Measurements from ENCODE around the gene PRKRA. TPM values are rescaled to one million over a fixed set of nuclear protein-coding genes. Genes with fewer than 3 reads are reported as not detected.

PRKRA gene
- total RNA-seq, 4 donors from 2014 or later = 16.0 to 58.6 (median 42.4) TPM

DNA sequence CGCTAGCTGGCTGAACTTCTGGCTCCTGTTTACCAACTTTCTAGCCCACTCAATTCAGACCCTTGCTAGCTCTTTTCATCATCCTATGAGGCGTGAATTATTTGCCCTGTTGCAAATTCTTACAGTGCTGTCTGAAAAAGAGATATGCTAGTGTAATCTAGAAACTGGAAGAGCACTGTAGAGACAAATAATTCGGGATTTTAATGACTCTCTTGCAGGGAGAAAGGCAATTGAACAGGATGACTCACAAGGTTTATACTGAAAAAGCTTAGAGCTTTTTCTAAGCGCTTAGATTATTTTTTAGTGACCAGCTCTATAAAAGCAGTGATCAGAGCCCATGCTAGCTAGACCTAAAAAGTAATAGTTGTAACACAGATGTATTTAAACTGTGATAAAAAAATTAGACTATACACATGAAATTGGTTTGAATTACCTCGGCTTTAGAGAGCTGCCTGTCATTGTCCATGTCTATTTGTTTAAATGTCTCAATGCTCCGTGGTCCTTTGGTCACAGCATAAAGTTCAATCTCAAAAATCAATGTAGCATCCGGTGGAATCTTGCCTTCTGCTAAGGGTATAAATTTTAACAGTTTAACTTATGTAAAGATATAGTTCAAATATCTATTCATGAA is 18.4 kb upstream of the PRKRA start:
- Histone ChIP-seq H3K27ac (no peak overlapping the region), H3K9me3 (no peaks in the 10 kb centered on the region), H3K36me3 (peaks cover 0 to 16% (median 0%) of the 10 kb centered on the region in 3 donors), H3K4me1 (peaks cover 0 to 7% (median 3%) of the 10 kb centered on the region in 3 donors), H3K27me3 (no peaks in the 10 kb centered on the region), H3K4me3 (no peak overlapping the region)
- intact Hi-C loops (cut with DNase I) = no loop called here
- WGBS, 2 donors = 87 to 88% methylated on average over 6 to 7 of the region's 7 CpGs
- TF ChIP-seq, protein P1, sequence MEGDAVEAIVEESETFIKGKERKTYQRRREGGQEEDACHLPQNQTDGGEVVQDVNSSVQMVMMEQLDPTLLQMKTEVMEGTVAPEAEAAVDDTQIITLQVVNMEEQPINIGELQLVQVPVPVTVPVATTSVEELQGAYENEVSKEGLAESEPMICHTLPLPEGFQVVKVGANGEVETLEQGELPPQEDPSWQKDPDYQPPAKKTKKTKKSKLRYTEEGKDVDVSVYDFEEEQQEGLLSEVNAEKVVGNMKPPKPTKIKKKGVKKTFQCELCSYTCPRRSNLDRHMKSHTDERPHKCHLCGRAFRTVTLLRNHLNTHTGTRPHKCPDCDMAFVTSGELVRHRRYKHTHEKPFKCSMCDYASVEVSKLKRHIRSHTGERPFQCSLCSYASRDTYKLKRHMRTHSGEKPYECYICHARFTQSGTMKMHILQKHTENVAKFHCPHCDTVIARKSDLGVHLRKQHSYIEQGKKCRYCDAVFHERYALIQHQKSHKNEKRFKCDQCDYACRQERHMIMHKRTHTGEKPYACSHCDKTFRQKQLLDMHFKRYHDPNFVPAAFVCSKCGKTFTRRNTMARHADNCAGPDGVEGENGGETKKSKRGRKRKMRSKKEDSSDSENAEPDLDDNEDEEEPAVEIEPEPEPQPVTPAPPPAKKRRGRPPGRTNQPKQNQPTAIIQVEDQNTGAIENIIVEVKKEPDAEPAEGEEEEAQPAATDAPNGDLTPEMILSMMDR (IDR thresholded peaks at IDR 0.05) = no peak
- TF ChIP-seq POLR2A (IDR thresholded peaks at IDR 0.05) = no peak
- no peak for DNase-seq

DNA sequence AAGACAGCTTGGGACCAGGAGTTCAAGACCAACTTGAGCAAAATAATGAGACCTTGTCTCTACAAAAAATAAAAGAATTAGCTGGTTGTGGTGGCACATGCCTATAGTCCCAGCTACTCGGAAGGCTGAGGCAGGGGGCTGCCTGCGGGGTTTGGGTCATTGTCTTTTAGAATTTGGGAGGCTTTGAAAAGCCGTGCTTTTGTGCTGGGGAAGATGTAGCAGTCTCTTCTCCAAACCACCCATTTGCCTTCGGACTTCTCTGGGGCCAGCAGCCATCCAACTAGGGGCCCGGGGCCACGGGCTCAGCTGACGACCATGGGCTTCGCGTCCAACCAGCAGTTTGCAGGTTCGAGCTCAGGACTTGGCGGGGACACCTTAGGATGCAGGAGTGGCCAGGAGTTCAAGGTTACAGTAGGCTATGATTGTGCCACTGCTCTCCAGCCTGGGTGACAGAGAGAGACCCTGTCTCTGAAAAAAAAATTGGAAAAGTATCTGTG is 6.5 kb upstream of the PRKRA start:
- no peak for TF ChIP-seq POLR2A (IDR thresholded peaks at IDR 0.05)
- TF ChIP-seq, protein P1 (IDR thresholded peaks at IDR 0.05) = no peak

DNA sequence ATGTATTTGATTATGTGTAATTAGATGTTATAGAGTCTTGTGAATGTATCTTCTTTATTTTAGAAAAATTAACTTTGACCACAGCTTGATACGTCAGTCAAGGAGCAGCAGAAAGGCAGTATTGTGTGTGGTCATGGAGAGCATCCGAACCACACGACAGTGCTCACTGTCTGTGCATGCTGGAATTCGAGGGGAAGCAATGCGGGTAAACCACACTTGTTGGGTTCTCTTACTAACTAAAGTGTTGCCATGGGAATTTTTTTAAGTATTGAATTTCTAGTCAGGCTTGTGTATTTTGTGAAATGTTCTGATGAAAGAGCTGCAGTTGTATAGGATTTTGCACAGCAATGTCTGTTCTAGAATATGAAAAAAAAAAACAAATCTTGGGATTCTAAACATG is 5.0 kb upstream of the PRKRA start:
- Histone ChIP-seq H3K27ac (no peak overlapping the region), H3K4me3 (no peak overlapping the region), H3K27me3 (no peaks in the 10 kb centered on the region), H3K4me1 (peaks cover 0 to 12% (median 0%) of the 10 kb centered on the region in 3 donors), H3K9me3 (no peaks in the 10 kb centered on the region), H3K36me3 (no peaks in the 10 kb centered on the region)
- intact Hi-C loops (cut with DNase I) = no loop called here
- TF ChIP-seq, protein P1 (IDR thresholded peaks at IDR 0.05) = no peak
- TF ChIP-seq POLR2A (IDR thresholded peaks at IDR 0.05) = no peak
- WGBS, 2 donors = 92% methylated on average over 5 of the region's 5 CpGs
- DNase-seq = no peak

More for the DNA sequence above, 6.5 kb upstream of the PRKRA start:
- intact Hi-C loops (cut with DNase I) = no loop called here
- H3K27ac ChIP-seq = no peak overlapping the region
- no peaks in the 10 kb centered on the region for H3K36me3 ChIP-seq
- H3K4me3 ChIP-seq = no peak overlapping the region
- H3K9me3 ChIP-seq = no peaks in the 10 kb centered on the region
- 92 to 97% methylated on average over 4 to 11 of the region's 11 CpGs for WGBS, 2 donors
- H3K27me3 ChIP-seq = no peaks in the 10 kb centered on the region
- peaks cover 0 to under 1% (median 0%) of the 10 kb centered on the region in 3 donors for H3K4me1 ChIP-seq
- no peak for DNase-seq

DNA sequence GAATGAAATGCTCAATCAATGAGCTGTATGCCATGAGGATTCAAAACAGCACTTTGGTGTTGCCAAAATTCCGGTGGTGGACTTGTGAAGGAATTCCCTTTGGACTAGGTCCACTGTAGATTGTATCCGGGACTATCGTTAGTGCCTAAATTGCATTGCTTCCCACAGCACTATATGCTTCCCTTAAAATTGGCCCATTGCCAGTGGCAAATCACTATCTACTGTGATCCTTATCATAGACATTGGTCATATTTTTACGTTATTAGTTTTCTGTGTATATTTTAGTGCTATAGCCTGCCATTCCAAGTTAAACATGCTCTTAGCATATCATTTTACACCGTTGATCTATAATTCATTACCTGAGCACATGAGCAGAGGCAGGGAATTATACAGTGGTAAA is 1.9 kb upstream of the PRKRA start:
- H3K9me3 ChIP-seq = no peaks in the 10 kb centered on the region
- TF ChIP-seq, protein P1 (IDR thresholded peaks at IDR 0.05) = no peak
- no peak for TF ChIP-seq POLR2A (IDR thresholded peaks at IDR 0.05)
- H3K27me3 ChIP-seq = no peaks in the 10 kb centered on the region
- H3K4me3 ChIP-seq = no peak overlapping the region
- WGBS, 2 donors = 74% methylated on average over 5 of the region's 5 CpGs
- intact Hi-C loops (cut with DNase I) = no loop called here
- peaks cover 7 to 37% (median 13%) of the 10 kb centered on the region in 3 donors for H3K4me1 ChIP-seq
- DNase-seq = no peak
- H3K36me3 ChIP-seq = peaks cover 0 to 9% (median 0%) of the 10 kb centered on the region in 3 donors
- H3K27ac ChIP-seq = no peak overlapping the region

DNA sequence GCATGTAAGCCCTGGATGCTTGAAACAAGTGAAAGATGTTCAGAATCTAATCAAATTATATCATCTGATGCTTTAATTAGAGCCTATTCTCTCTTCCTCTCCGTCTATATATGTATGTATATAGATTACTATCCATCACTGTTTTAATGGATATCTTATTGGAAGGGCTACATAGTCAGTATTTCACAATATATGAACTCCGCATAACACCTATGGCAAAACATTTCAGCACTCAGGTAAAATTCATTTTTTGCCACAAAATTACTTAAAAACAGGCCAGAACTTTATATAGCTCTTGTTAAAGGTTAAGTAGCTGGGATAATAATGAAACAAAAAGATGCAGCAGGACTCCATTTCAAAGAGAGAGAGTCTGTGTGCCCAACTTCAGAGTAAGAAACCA is 1.4 kb upstream of the PRKRA start:
- peaks cover 7 to 41% (median 13%) of the 10 kb centered on the region in 3 donors for H3K4me1 ChIP-seq
- H3K36me3 ChIP-seq = peaks cover 0 to 13% (median 0%) of the 10 kb centered on the region in 3 donors
- H3K27me3 ChIP-seq = no peaks in the 10 kb centered on the region
- H3K4me3 ChIP-seq = no peak overlapping the region
- no peaks in the 10 kb centered on the region for H3K9me3 ChIP-seq
- TF ChIP-seq POLR2A (IDR thresholded peaks at IDR 0.05) = no peak
- TF ChIP-seq, protein P1 (IDR thresholded peaks at IDR 0.05) = no peak
- 96% methylated on average over 2 of the region's 2 CpGs for WGBS, 2 donors
- H3K27ac ChIP-seq = peak overlapping the region in 1 of 4 donors; percentile 95
- no peak for DNase-seq
- intact Hi-C loops (cut with DNase I) = no loop called here
